ENCODE data around the gene ORC2.
A peak's percentile ranks its signal among the peaks of the same experiment; 100 is the strongest.

The ORC2 gene

DNA sequence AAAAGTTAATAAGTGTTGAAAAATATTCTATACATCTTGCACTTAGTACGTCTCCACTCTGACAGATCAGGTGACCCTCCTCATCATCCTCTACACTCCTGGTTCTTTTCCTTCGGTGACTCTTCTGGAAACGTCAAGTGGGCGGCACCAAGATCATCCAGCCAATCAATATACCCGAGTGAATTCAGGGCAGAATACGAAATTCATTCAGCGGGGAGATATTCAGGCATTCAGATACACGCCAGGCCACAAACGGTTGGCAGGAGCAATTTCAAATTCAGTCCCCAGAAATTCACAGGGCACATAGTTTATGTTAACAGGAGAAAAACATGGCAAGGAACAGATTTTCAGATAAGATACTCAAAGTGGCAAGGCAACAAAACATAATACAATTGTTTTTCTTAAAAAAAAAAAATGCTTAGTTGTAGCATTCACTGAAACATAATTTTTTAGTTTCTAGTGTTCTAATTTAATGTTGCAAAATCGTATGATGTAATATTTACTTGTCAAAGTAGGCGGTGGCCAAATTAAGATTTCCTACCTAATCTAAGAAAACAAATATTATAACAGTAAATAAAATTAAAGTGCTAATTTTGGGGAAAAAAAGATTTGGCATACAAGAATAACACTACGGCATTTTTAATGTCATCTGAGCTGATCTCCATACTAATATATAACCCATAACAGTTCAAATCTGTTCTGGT, 103.2 kb downstream of the ORC2 start:
- peak; percentile 47 for DNase-seq (ENCODE audit: low spot score)
